Ovary (tissue), 9 donors: ENCODE measurements around the gene CDC42BPA. TPM values are rescaled to one million over a fixed set of nuclear protein-coding genes. Genes with fewer than 3 reads are reported as not detected.
A peak's percentile ranks its signal among the peaks of the same experiment; 100 is the strongest.

ENCODE experiments used
- DNase-seq, 5 donors: peaks; one replicate each; pipeline ENCODE4 v3.0.0-alpha.2; 2019 to 2020
- H3K27ac ChIP-seq, 2 donors: fragments of 200-600 bp; one replicate each; pipeline versions ENCODE4 v1.5.1 to v1.8.0; 2019 to 2022
- H3K27me3 ChIP-seq: fragments of 200-600 bp; one replicate; pipeline ENCODE4 v1.8.0; 2022
- H3K36me3 ChIP-seq: fragments of 200-600 bp; sonication (generic); one replicate; pipeline ENCODE4 v1.5.1; 2019
- H3K4me1 ChIP-seq: one replicate; pipeline ENCODE4 v1.8.1; 2013; ENCODE audit warnings: mild to moderate bottlenecking, moderate library complexity; ENCODE audit not compliant: insufficient read depth
- H3K4me3 ChIP-seq: fragments of 200-600 bp; sonication (generic); one replicate; pipeline ENCODE4 v1.5.1; 2017
- H3K9me3 ChIP-seq, 2 donors: fragments of 200-600 bp in 1 of 2; sonication (generic) in 1 of 2; one replicate each; pipeline versions ENCODE4 v1.5.1 to v1.8.1; 2013 to 2019; ENCODE audit warnings: mild to moderate bottlenecking in 1 of 2, moderate library complexity in 1 of 2
- EP300 ChIP-seq: sonication (generic); formaldehyde crosslinking; IDR thresholded peaks from one replicate; pipeline ENCODE4 v1.6.1; 2017; ENCODE audit warnings: antibody characterized with exemption
- POLR2A ChIP-seq: fragments of 450-650 bp; IDR thresholded peaks from one replicate; pipeline ENCODE4 v1.6.1; 2017; ENCODE audit warnings: antibody characterized with exemption, mild to moderate bottlenecking, moderate library complexity
- WGBS, 3 donors: extraction: QIAGEN DNeasy Blood & Tissue Kit in 1 of 3; methylation state at CpG; one replicate each; pipeline versions ENCODE4 v1.1.5 to v1.1.7; 2013 to 2017; 5-methylcytosine and 5-hydroxymethylcytosine counted together
- intact Hi-C, 4 donors: fragments of 100-400 bp; cut with DNase I; formaldehyde crosslinking; loops; one replicate each; pipeline versions ENCODE4 v1.11.0 to v1.15.1; 2022 to 2023
- polyA plus RNA-seq, 2 donors: library from polyadenylated mRNA; stranded (reverse); fragments of 200-250 nt in 1 of 2; fragments of 350-450 nt in 1 of 2; fragmentation: Illumina TruSeq in 1 of 2; extraction: RNeasy Lipid Tissue Mini Kit (QIAGEN cat#74804) in 1 of 2; gene quantifications; one replicate each; pipeline ENCODE4 v1.2.3, GENCODE V29; 2013 to 2014
- total RNA-seq, 7 donors: library from RNA; depleted of rRNA in 2 of 7; stranded (reverse); fragments of >200 nt in 2 of 7; fragmentation: NEBNext Ultra II Directional in 3 of 7; extraction: Animal tissue kit (Norgen Biotek cat#: 25700) in 3 of 7; gene quantifications; one replicate each; pipeline versions ENCODE4 v1.1.0 to v1.2.4, GENCODE V29; 2016 to 2023
- TF ChIP-seq, protein P1 (sequence below), 3 donors: fragments of 450-650 bp in 2 of 3; fragments of 200-600 bp in 1 of 3; IDR thresholded peaks; one replicate each; pipeline versions ENCODE4 v1.5.1 to v1.8.0; 2016 to 2022; ENCODE audit warnings: antibody characterized with exemption in 3 of 3, mild to moderate bottlenecking in 1 of 3
- donor health status: DM: no; HTN: no; CAD: no; lungs with moderate emphysema.
- donor health status: DM: no; HTN: no; CAD: no.
- donor health status: Bipolar disorder and iron deficiency.
- donor health status: DM: yes; HTN: yes; CAD: no.
- donor health status: DM: no; HTN: no; CAD: no.
- donor health status: DM: yes; HTN: yes; CAD: no.

Gene CDC42BPA
- total and polyA plus RNA-seq, 9 donors: 11.1 to 56.2 (median 40.2) TPM

DNA sequence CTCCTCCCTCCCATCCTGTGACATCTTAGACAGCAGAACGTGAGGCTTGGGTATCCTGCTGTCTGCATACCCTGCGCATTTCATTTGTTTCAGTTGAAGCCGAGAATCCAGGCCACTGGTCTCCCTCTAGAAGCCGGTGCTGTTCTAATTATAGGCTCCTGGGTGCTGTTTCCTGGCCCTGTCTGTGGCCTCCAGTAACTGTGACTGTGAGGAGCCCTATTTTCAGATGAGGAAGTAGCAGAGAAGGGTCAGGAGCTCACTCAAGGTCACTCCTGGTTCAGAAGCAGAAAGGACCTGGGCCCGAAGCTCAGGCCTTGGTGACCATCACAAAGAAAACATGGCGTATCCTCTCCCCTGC lies 354.2 kb downstream of the CDC42BPA start:
- H3K9me3 ChIP-seq: no peaks in the 10 kb centered on the region
- peaks cover 2% of the 10 kb centered on the region for H3K4me1 ChIP-seq
- no peak overlapping the region for H3K4me3 ChIP-seq
- no peak overlapping the region for H3K27ac ChIP-seq
- no peak for DNase-seq
- TF ChIP-seq EP300 (no peak), POLR2A (no peak)
- TF ChIP-seq, protein P1, sequence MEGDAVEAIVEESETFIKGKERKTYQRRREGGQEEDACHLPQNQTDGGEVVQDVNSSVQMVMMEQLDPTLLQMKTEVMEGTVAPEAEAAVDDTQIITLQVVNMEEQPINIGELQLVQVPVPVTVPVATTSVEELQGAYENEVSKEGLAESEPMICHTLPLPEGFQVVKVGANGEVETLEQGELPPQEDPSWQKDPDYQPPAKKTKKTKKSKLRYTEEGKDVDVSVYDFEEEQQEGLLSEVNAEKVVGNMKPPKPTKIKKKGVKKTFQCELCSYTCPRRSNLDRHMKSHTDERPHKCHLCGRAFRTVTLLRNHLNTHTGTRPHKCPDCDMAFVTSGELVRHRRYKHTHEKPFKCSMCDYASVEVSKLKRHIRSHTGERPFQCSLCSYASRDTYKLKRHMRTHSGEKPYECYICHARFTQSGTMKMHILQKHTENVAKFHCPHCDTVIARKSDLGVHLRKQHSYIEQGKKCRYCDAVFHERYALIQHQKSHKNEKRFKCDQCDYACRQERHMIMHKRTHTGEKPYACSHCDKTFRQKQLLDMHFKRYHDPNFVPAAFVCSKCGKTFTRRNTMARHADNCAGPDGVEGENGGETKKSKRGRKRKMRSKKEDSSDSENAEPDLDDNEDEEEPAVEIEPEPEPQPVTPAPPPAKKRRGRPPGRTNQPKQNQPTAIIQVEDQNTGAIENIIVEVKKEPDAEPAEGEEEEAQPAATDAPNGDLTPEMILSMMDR (IDR thresholded peaks at IDR 0.05): no peak
- intact Hi-C loops: loop anchor here in 1 of 4 donors (5.0 kb wide), 1 partner anchor 598 kb away; the partner anchor contains the start of gene ZNF678
- H3K36me3 ChIP-seq: no peaks in the 10 kb centered on the region
- 83 to 87% (median 84%) methylated on average over 6 of the region's 6 CpGs for WGBS, 3 donors
- H3K27me3 ChIP-seq: no peaks in the 10 kb centered on the region

DNA sequence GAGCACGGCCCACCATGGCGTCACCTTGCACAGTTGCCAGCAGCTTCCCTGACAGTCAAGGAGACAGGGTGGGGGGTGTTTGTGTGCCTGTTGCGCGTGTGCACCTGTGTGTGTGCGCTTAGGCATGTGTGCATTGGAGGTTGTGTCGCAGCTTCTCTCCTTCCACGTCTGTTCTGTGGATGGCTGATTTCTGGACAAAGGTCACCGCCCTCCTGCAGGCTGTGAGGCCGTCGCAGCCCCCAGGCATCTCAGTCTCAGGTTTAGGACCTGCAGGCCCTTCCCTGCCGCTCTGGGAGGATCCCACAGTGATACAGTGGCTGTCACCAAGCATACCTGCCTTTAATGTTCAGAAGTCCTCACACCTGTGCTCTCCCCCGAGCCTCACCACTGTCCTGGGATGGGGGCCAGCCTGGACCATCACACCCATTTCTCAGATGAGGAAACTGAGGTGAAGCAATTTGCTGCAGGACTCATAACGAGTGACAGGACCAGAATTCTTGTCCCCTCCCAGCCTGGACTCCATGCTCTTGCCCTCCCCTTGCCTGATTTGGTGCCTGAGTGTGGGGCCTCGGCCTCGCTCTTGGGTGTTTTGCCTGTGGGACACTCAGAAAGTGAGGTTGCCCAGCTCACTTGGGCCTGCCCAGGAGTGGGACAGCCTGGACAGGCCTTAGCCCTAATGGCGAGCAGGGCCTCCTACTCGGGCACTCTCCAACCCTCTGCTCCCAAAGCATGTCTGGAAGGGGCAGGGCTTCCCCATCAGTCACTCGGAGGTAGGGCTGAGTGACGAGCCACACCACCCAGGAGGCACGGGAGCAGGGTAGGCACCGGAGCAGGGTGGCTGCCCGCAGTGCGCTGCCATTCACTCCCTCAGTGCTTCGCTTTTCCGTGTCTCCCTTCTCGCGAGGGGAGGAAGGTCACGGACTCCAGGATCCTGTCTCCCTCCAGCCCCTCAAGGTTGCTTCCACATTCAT lies 355.6 kb downstream of the CDC42BPA start:
- TF ChIP-seq POLR2A: no peak
- TF ChIP-seq, protein P1 (IDR thresholded peaks at IDR 0.05): no peak
- no peak for TF ChIP-seq EP300
- Histone ChIP-seq H3K36me3 (no peaks in the 10 kb centered on the region), H3K4me3 (no peak overlapping the region), H3K4me1 (peaks cover 2% of the 10 kb centered on the region), H3K27me3 (no peaks in the 10 kb centered on the region), H3K9me3 (no peaks in the 10 kb centered on the region), H3K27ac (no peak overlapping the region)
- 89 to 93% (median 91%) methylated on average over 28 of the region's 28 CpGs for WGBS, 3 donors
- intact Hi-C loops: loop anchor here in 1 of 4 donors (5.0 kb wide), 1 partner anchor 600 kb away; the partner anchor contains the start of gene ZNF678
- DNase-seq: peak in 1 of 5 donors; percentile 13

DNA sequence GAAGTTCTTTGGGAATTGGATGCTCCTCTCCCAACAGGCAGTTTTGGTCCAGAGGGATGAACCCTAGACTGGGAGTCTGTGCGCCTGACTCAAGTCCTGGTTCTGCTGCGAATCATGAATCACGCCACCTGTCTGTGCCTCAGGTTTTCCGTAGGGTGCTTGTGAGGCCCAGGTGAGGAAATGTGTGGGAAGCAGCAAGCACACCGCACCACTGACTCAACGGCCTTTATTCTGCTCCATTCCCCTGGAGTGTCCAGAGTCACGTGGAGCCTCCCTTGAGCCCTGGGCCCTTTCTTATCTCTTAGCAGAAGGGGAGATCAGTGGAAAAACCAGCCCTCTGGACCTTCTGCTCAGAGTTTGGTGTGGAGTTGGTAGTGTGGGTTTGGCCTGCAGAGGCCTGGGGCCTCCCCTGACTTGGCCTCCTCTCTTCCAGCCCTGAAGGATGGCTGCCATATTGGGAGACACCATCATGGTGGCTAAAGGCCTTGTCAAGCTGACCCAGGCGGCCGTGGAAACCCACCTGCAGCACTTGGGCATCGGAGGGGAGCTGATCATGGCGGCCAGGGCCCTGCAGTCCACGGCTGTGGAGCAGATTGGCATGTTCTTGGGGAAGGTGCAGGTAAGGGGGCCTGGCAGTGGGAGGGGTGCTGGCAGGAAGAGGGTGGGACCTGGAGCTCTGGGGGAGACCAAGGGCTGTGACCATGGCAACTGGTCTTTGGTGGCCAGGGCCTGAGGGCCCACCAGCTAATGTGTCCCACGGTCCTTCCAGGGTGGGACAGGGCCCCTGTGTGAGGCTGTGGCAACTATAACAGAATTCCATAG lies 357.1 kb downstream of the CDC42BPA start:
- H3K4me3 ChIP-seq: no peak overlapping the region
- no peaks in the 10 kb centered on the region for H3K27me3 ChIP-seq
- H3K4me1 ChIP-seq: peaks cover 2% of the 10 kb centered on the region
- H3K9me3 ChIP-seq: no peaks in the 10 kb centered on the region
- no peaks in the 10 kb centered on the region for H3K36me3 ChIP-seq
- intact Hi-C loops: loop anchor here in 1 of 4 donors (5.0 kb wide), 1 partner anchor 601 kb away; the partner anchor contains the start of gene ZNF678
- no peak for DNase-seq
- no peak overlapping the region for H3K27ac ChIP-seq
- 94 to 95% (median 95%) methylated on average over 13 of the region's 13 CpGs for WGBS, 3 donors
- TF ChIP-seq, protein P1 (IDR thresholded peaks at IDR 0.05): no peak
- TF ChIP-seq EP300: no peak
- TF ChIP-seq POLR2A: no peak

DNA sequence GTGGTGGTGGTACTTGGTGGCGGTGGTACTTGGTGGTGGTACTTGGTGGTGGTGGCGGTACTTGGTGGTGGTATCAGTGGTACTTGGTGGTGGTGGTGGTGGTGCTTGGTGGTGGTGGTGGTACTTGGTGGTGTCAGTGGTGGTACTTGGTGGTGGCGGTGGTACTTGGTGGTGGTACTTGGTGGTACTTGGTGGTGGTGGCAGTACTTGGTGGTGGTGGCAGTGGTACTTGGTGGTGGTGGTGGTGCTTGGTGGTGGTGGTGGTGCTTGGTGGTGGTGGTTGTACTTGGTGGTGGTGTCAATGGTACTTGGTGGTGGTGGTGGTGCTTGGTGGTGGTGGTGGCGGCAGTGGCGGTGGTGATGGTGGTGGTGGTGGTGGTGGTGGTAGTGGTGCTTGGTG lies 358.0 kb downstream of the CDC42BPA start:
- no peak for DNase-seq
- intact Hi-C loops: loop anchor here in 1 of 4 donors (5.0 kb wide), 1 partner anchor 602 kb away; the partner anchor contains the start of gene ZNF678
- 80 to 85% (median 82%) methylated on average over 4 to 5 of the region's 5 CpGs for WGBS, 3 donors
- Histone ChIP-seq H3K4me1 (peaks cover 2% of the 10 kb centered on the region), H3K36me3 (no peaks in the 10 kb centered on the region), H3K9me3 (no peaks in the 10 kb centered on the region), H3K27ac (no peak overlapping the region), H3K4me3 (no peak overlapping the region), H3K27me3 (no peaks in the 10 kb centered on the region)
- TF ChIP-seq POLR2A: no peak
- TF ChIP-seq EP300: no peak
- TF ChIP-seq, protein P1 (IDR thresholded peaks at IDR 0.05): no peak
